Peyer's patch (tissue), 4 donors: ENCODE results near the gene PNPLA1.

ENCODE experiments used
- CTCF ChIP-seq, 6 experiments: fragments of 450-650 bp in 4 of 6; fragments of 200-600 bp in 2 of 6; sonication (generic) in 1 of 6; IDR thresholded peaks; one replicate each; pipeline ENCODE4 v1.5.1; 2017 to 2019; ENCODE audit warnings: antibody characterized with exemption in 6 of 6, mild to moderate bottlenecking in 3 of 6, moderate library complexity in 1 of 6
- POLR2A ChIP-seq, 2 donors: fragments of 450-650 bp; IDR thresholded peaks; one replicate each; pipeline ENCODE4 v1.5.1; 2017; ENCODE audit warnings: antibody characterized with exemption in 2 of 2, mild to moderate bottlenecking in 2 of 2, moderate library complexity in 2 of 2

- TF ChIP-seq CTCF (IDR thresholded peaks at IDR 0.05) (no peak), POLR2A (IDR thresholded peaks at IDR 0.05) (no peak)
These were observed 15.9 kb downstream of the PNPLA1 start for GRCh38 chr6:36285797-36286196.
